GM21528 (cell line): ENCODE data around the gene SHROOM3.

Experiments used
- ATAC-seq: cut with Tn5 transposase; IDR thresholded peaks from one replicate; pipeline ENCODE4 v1.9.1; 2021; ENCODE audit warnings: mild to moderate bottlenecking, moderate library complexity; ENCODE audit not compliant: unreplicated experiment, low FRiP score

SHROOM3 gene

DNA sequence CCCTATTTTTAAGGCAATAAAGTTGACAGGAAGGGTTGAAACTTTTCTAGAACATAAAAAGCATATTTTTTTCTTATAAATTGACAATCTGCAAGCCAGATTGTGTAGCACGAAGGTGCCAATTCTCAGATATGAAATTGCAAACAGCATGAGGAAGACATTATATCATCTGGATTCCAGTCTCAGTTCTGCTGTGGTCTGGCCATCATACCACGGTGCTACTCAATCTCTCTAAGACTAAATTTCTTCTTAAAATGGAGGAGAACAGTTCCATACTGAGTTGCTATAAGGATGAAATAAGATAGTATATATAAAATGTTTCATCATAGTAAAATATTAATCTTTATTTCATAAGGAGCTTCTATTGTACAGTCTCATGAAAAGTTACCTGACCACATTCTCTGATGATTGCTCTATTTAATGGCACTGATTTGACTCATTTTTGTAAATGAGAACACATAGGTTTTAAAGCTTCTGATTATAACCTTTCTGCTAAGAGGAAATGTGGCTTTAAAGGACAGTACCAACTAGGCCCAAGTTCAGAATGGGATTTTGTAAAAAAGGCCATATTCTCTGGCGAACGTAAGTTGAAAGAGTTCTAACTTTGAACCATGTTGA lies 127.9 kb downstream of the SHROOM3 start:
- ATAC-seq: no peak

DNA sequence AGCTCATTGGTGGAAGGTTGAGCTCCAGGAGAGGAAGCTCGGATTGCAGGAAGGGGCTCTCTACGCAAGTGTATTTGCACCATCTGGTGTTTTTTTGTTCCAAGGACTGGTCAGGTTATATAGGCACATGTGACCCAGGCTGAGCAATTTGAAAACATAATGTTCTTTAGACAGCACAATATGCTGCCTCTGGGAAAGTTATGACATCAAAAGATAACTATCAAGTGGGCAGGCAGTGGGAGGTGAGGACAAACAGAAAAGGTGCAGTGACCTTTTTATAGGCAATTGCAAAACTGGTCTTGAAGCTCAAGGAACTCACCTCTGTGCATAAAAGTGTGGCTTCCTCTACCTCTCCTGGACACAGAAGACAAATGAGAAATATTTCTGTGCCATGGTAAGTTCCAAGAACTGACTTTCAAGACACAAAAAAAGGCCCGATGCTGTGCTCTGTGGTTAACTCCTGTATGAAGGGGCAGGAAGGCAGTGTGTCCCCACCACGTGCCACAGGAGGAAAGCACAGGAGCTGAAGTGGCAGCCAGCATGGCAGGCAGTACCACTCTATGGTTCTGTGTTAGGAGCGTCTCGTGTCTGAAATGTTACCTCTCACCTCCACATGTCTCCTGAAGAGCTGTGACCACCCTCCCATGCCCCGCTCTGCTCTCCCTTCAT lies 128.6 kb downstream of the SHROOM3 start:
- ATAC-seq: no peak

DNA sequence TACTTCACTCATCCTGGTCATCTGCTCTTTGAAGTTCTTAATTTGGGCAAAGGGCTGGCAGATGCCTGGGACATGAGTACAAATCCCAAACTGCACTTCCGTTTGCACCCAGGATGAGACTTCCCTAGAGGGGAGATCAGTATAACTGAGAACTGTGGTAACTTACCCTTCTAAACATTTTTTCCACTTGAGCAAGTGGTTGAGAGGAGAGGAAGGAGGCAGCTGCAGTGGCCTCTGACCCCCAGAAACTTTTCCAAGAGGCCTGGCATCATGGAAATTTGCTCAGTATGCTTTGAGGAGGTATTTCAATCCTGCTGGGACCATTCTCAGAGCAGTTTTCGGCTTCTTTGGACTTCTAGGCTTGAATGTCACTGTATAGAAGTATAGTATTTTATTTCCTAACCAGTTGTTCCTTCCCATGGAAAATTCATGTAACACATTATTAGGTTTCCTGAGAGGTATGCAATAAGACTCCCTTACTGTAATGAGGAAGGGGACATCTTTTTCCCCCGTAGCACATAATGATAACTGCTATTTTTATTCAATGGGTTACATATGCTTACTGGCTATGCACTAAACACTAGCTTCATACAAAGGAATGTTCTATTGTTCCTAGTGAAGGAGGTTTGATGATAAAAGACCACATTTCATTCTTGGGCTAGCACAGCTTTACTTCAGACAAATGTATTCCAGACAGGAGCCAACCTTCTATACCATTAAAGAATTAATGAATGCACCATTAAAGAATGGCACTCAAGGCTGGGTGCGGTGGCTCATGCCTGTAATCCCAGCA lies 129.3 kb downstream of the SHROOM3 start:
- no peak for ATAC-seq

DNA sequence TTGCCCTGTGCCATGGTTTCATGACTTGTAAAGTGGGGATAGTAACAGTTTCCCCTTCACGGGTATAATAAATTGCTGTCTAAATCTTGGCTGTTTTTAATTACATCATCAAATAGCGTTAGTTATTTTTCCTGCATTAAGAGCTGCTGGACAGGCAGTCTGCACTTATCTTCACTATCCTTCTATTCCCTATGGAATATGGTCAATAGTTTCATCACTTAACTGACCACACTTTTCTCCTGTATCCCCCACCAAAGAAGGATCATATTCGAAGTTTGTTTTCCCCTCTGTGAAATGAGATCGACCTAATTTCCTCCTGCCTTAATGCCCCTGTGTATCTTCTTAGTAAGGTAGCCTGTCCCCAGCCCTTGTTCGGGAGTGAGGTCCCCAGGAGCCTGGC lies 133.2 kb downstream of the SHROOM3 start:
- no peak for ATAC-seq

DNA sequence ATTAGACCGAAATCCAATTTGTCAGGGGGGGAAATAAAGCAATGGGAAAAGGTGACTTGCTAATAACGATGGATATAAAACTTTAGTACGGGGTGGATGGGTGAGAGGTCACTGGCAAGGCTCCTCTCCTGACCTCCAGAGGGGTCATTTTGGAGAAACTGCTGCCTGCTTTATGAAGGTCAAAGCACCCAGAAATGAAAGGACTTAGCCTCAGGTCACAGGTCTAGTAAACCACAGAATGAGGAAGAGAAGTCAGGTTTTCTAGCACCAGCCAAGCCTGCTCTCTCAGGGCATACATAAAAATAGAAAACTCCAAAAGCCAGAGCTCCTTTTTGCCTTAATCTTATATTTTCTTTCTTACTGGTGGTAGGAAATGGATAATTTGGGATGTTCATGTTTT lies 134.2 kb downstream of the SHROOM3 start:
- ATAC-seq: no peak

DNA sequence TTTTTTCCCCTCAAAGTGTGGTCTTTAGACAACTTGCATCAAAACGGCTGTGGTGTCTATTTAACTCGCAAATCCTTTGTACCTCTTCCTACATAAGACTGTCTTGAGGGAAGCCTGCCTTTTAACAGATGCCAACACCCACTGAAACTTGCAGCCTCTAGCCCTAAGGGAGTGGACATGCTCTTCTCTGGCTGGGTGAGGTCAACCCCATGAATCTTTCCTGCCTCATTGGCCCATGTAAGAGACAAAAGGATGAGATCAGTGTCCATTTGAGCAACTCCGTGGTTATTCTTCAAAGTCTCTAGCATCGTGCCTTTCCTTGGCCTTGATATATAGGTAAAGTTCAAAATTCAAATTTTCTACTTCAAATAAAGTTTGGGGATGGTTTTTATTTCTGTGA lies 134.7 kb downstream of the SHROOM3 start:
- no peak for ATAC-seq

DNA sequence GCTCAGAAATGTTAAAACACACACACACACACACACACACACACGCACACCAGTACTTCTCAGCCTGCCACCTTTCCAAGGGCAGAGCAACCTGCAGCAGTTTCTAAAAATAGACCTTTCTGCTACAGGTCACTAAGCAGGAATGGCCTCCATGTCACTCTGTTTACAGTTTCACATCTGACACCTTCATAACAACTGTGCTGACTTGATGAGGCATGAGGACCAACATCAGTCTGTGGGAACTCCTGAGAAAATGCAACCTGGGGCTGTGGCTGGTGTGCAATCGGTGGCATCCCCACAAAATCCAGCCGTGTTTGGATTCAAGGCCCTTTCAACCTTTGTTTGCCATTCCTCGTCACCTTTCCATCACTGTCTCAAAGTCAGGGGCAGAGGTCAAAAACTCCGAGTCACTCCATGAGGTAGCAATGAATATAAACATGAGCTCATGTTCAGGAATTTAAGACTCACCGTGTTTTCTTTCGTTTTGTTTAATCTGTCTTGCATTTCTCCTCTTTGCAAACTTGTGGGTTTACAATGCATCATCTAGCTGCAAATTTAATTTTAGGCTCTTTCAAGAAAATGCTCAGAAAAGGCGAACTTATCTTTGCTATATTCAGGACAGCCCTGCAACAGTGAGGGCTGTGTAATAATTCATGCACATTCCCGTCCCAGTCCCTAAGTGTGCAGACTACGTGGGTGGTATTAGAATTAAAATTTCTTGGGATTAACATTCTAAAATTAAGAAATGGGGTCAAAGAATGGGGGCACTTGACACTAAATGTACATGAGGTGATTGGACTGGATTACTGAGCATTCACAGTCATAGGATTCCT lies 135.3 kb downstream of the SHROOM3 start:
- ATAC-seq: no peak

DNA sequence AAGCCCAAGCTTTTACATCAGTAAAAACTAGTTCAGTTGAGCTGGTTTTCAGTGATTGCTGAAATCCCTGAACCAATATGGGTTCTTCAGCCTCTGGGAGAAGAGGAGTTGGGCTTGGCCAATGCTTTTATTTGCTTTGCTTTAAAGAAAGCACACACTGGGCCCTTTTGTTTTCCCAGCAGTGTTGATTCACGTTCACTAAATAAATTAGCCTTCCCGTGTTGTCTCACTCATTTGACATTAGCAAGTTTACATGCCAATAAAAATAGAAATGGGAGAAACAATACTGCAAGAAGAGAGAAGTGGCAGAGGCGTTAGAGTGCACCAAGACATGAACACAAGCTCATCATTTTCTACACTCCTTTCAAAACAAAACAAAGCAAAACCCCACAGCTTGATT lies 136.2 kb downstream of the SHROOM3 start:
- no peak for ATAC-seq

DNA sequence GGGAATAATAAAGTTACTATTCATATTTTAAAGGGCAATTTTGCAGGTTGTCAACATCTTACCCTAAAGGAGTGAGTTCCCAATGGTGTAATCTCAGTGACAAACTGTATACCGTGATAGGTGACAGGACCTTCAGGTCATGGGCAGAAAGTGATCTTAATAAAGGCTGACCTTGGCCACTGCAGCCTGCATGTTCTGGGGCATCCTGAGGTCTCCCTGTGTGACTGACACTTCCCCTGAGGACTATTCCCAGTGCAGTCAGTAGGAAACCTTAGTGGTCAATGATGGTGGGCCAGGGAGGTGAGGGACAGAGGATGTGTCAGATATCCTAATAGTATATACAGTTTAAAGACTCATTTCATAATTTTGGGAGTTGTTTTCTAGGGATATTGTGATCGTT lies 137.2 kb downstream of the SHROOM3 start:
- ATAC-seq: no peak

DNA sequence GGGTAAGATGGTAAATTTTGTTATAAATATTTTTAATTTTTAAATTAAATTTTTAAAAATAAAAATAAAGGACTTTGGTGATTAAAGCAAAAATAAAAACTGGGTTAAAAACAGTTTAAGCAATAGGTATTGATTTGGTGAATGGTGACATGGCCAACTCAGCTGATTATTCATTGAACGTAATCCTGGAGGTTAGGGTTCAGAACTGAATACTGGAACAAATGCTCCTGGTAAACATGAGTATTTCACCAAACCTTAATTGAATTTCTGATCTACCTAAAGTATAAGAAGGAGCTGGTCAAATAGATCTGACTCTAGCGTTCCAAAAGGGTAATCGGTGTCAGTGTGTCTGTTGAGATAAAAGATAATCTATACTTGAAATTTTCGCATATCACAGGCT lies 141.8 kb downstream of the SHROOM3 start:
- ATAC-seq: no peak

DNA sequence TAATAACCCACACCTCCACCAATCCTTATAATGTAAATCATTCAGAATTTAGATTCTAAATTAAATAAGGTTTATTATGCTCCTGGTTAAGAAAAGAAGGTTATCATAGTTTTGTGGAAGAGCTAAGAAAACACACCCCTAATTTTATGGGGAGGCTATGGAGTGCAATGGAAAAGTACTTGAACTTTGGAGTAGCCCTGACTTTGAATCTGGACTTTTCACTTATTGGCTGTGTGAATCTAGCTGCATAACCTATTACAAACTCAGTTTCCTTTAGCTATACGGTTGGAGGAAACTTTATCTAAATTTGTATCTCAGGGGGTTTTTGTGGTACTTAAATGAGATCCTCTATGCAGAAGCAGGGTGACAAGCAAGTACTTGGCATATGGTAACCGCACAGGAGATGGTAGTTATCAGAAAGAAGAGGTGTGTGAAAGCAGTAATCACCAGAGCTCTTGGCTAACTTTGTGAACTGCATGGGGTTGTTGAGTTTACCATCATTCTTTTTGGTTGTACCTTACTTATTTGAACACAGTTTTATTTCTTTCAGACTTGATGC lies 143.1 kb downstream of the SHROOM3 start:
- no peak for ATAC-seq

DNA sequence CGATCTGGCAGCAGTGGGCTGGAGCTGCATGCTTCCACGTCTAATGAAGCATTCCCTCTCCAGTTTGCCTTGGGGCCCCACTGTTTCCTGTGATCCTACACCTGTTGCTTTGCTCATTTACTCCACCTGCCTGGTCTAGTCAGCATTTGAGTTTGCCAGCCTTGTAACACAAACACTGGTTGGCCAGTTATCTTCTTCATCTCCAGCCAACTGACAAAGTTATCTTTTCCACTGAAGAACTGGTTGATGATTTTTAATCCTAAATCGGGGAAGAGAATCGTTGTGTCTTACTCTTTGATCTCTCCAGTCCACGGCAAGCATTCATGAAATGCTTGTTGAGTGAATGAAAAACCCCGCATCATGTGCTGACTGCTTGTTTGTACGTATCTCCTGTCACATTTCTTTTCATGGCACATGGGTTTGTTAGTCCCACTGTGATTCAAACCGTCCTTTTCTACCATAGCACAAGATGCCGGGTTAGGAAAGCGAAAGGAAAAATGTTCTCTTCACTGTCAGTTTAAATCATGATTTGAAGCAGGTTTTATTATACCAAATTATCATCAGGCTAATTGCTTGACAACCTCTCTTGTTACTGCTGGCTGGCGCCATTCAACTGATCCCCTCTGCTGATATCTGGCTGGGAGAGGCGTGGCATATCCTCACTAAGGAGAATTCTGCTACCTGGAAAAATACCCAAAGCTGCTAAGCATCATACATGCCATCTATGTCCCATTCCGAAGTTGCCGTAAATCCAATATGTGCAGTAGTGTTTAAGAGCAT lies 144.8 kb downstream of the SHROOM3 start:
- ATAC-seq: no peak

DNA sequence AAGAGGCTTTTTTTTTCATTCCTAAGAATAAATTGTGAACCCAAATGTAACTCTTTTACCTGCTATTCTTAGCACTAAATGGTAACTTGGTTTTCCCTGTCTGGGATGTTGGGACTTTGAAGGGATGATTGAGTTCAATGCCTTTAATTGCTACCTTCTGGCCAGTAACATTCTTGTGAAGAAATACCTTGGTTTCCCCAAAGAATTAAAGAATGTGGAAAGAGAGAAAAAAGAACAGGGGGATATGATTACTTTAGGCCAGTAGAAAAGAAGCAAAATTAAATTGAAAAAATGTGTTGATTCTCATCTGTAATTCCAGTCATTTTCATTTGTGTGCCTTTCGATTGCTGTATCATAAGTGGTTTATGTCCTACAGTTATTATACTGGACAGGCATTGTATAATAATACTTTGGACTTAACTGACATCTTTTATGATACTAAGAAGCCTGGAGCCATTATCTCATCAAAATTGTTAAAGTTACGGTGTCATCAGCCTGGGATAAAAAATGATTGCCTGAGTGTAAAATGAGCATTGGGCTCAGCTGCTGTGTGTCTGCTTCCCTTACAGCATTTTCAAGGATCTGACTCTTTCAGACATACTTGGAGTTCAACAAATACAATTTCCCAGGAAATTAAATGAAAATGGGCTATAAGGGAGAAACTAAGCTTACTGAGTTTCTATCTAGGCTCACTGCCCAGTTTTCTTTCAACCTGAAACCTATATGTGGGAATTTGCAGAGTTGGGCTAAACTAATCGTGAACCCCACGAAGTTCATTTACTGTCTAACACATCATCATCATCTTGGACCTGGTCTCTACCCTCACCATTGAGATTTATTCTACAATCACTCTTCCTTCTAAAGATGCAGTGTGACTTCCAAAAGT lies 146.3 kb downstream of the SHROOM3 start:
- no peak for ATAC-seq

DNA sequence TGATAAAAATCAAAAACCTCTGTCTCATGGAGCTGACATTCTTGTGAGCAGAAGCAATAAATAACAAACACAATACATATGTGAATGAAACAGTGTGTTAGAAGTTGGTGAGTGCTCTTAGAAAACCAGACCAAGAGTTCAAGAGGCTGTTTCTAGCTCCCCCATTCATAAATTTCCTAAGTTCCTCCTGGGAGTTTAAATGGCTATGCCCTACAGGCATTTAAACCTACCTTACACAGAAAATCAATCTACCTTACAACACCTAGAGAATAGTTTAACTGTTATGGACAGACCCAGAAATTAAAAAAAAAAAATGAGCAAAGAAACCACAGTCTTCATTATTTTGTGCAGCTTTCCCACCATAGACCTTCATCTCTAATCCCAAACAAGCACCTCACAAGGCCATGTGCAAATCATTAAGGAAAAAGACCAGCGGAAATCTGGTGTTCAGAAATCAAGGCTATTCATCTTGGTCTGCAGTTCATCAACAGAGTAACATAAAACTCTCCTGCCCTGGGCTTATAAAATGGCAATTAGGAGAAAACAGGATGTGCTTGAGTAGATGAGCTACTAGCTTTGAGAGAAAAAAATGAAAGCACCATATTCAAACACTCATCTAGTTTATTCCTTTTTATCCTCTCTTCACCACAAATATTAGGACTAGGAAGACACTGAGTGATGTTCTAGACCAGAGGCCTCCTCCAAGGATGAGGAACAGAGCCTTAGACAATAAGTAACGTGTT lies 147.2 kb downstream of the SHROOM3 start:
- no peak for ATAC-seq

DNA sequence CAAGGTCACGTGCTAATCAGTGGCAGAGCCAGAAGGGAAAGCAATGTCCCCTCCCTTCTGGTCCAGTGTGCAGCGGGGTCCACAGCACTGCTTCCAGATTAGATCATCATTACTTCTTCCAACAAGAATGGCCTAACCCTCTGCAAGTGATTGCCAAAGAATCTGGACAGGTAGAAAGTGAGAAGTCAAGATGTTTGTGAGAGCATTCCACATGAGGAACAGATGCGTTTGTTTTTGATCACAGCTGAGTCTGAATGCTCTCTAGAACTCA lies 147.7 kb downstream of the SHROOM3 start:
- no peak for ATAC-seq

DNA sequence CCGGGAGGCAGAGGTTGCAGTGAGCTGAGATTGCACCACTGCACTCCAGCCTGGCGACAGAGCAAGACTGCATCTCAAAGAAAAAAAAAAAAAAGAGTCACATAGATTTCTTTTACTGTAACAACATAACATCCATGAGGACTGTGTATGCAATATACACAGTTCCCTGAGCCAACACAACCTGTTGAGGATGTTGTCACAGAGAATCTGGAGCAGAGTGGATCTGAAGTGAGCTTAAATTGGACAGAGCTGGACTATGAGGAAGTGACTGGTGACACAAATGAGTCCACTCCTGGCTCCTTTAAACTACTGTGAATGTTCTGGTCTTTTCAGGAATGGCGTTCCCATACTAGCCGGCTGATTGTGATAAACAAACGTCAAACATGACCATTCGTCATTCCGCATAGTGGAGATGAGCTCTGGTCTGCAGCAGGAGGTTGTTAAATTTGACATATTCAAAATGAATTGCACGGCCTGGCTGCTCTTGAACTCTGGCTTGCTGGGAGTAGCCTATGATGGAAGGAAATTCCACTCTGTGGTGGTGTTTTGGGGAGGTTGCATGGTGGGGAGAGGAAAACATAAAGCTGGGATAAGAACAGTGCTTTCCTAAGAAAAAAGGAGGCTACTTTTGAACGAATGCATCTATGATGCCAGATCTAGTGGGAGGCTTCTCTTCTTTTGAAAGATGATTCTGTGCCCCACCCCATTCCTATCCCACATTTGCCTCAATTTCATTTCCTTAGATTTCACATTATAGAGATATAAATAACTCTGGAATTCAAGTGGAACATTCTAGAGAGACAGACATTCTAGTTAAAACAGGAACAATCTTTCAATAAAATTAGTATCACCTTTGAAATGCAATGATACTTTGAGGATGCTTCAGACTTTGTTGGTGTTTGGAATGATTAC lies 149.5 kb downstream of the SHROOM3 start:
- ATAC-seq: no peak

DNA sequence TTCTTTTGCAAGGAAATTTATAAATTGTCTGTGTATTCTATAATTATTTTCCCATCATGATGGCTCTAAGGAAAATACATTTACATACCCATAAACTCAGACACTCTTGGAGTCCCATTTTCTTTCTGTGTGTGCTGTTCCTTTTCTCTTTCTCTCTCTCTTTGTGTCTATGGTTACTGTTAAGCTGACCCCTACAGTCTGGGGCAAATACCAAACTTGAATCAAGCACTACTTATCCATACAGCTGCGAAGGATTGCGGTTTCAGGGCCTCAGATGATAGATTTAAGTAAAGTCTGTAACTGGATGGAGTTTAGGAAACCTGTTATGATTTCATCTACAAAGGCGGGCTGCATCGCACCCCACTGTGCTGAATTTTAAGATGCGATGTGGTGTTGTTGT lies 150.2 kb downstream of the SHROOM3 start:
- no peak for ATAC-seq
